Measurements from ENCODE around the gene PPP2R5A. TPM values are rescaled to one million over a fixed set of nuclear protein-coding genes. Genes with fewer than 3 reads are reported as not detected.

PPP2R5A gene
- total RNA-seq, 1 experiment from 2014 or later, result 22.0 TPM

- Mint-ChIP-seq H3K9me3 (no peaks in the 10 kb centered on the region), H3K4me3 (no peak overlapping the region), H3K27ac (no peak overlapping the region), H3K4me1 (no peaks in the 10 kb centered on the region), H3K36me3 (ENCODE audit: insufficient read depth in 1 of 3, low read depth in 3 of 3) (no peaks in the 10 kb centered on the region), H3K27me3 (ENCODE audit: low read depth) (no peaks in the 10 kb centered on the region; the same call in 1 of the 2 replicates)
- Histone ChIP-seq H3K79me2 (ENCODE audit: insufficient read depth, low read length) (no peaks in the 10 kb centered on the region), H3K56ac (ENCODE audit: insufficient read length, low read depth, low read length) (no peak overlapping the region), H2AFZ (ENCODE audit: low read length) (no peak overlapping the region), H2BK5ac (ENCODE audit: insufficient read length, low read length) (no peak overlapping the region), H3K18ac (ENCODE audit: insufficient read length, low read depth, low read length) (no peak overlapping the region), H3K23ac (ENCODE audit: insufficient read length, low read depth, low read length) (no peak overlapping the region), H3K4ac (ENCODE audit: low read depth, low read length) (no peak overlapping the region), H3K27ac (ENCODE audit: insufficient read length, low read depth, low read length) (no peak overlapping the region), H4K8ac (replicated peaks; ENCODE audit: insufficient read length, low read depth, low read length) (no peak overlapping the region), H3K79me1 (ENCODE audit: insufficient read depth, low read depth, low read length, poor library complexity, severe bottlenecking) (no peaks in the 10 kb centered on the region), H4K91ac (ENCODE audit: insufficient read length, low read depth, low read length) (no peak overlapping the region), H3K27me3 (ENCODE audit: insufficient read depth, low read length) (no peaks in the 10 kb centered on the region), H3K9me3 (ENCODE audit: control insufficient read depth, low read depth, low read length) (no peaks in the 10 kb centered on the region), H3T11ph (ENCODE audit: low read length) (no peak overlapping the region), H3K9ac (ENCODE audit: extremely low read depth, insufficient read length, low read length) (no peak overlapping the region), H3K4me2 (ENCODE audit: insufficient read depth, insufficient read length, low read length) (no peak overlapping the region), H2AK5ac (ENCODE audit: insufficient read length, low read length) (no peak overlapping the region), H2BK20ac (ENCODE audit: low read depth, low read length, poor library complexity, severe bottlenecking) (no peak overlapping the region), H2BK120ac (ENCODE audit: low read depth, low read length, poor library complexity, severe bottlenecking) (no peak overlapping the region), H3K4me1 (ENCODE audit: insufficient read depth, low read length) (no peaks in the 10 kb centered on the region), H2BK12ac (ENCODE audit: insufficient read length, low read depth, low read length) (no peak overlapping the region), H2BK15ac (ENCODE audit: low read depth, low read length) (no peak overlapping the region), H3K23me2 (ENCODE audit: insufficient read length, low read depth, low read length, poor library complexity, severe bottlenecking) (no peaks in the 10 kb centered on the region), H4K5ac (ENCODE audit: insufficient read length, low read depth, low read length) (no peak overlapping the region), H4K20me1 (ENCODE audit: control insufficient read depth, insufficient read depth, insufficient read length) (no peaks in the 10 kb centered on the region), H3K14ac (ENCODE audit: insufficient read depth, low read length) (no peak overlapping the region)
- no peak for TF ChIP-seq CTCF (conservative IDR thresholded peaks at IDR 0.05)
- no peak for DNase-seq
- no CpG with 5 or more reads among the region's 4 CpGs for WGBS (ENCODE audit: extremely low coverage, insufficient read length, low lambda C conversion rate)
Measured at GRCh38 chr1:212241957-212242287, 43.3 kb upstream of the PPP2R5A start.
